Neural cell (in vitro differentiated cells): ENCODE measurements around the gene IL19. TPM values are rescaled to one million over a fixed set of nuclear protein-coding genes. Genes with fewer than 3 reads are reported as not detected.

Experiments
- H2AFZ ChIP-seq: fragments of 200-600, 300-800 bp; sonication (generic), shearing (Covaris generic); 2 replicates; pipeline ENCODE4 v1.6.0; 2014; ENCODE audit warnings: low read depth, mild to moderate bottlenecking, antibody characterized with exemption, low read length, moderate library complexity
- H3F3A ChIP-seq: fragments of 200-600 bp; shearing (Covaris generic); 2 replicates; pipeline ENCODE4 v1.6.1; 2016; ENCODE audit warnings: mild to moderate bottlenecking, moderate library complexity, mixed read lengths, antibody characterized with exemption, low read length; ENCODE audit not compliant: insufficient read depth, poor library complexity, severe bottlenecking
- H3K27ac ChIP-seq: fragments of 200-600, 300-800 bp; sonication (generic), shearing (Covaris generic); 2 replicates; pipeline ENCODE4 v1.5.1; 2014; ENCODE audit warnings: mild to moderate bottlenecking, low read length, moderate library complexity
- H3K27me3 ChIP-seq: fragments of 300-800, 200-600 bp; sonication (generic), shearing (Covaris generic); 2 replicates; pipeline ENCODE4 v1.6.0; 2014; ENCODE audit warnings: mild to moderate bottlenecking, low read depth, low read length, moderate library complexity; ENCODE audit not compliant: insufficient read depth
- H3K36me3 ChIP-seq: fragments of 300-800, 200-600 bp; sonication (generic), shearing (Covaris generic); 2 replicates; pipeline ENCODE4 v1.5.1; 2014; ENCODE audit warnings: mild to moderate bottlenecking, antibody characterized with exemption, low read length, moderate library complexity; ENCODE audit not compliant: insufficient read depth
- H3K4me2 ChIP-seq: fragments of 300-800, 200-600 bp; sonication (generic), shearing (Covaris generic); 2 replicates; pipeline ENCODE4 v1.6.0; 2014; ENCODE audit warnings: mild to moderate bottlenecking, low read length
- H3K4me3 ChIP-seq: fragments of 300-800, 200-600 bp; sonication (generic), shearing (Covaris generic); 2 replicates; pipeline ENCODE4 v1.5.1; 2014; ENCODE audit warnings: mild to moderate bottlenecking, low read length, moderate library complexity
- H3K79me2 ChIP-seq: fragments of 200-600 bp; shearing (Covaris generic); replicated peaks from 2 replicates; pipeline ENCODE4 v1.6.0; 2014; ENCODE audit warnings: mild to moderate bottlenecking, low read length, moderate library complexity; ENCODE audit not compliant: insufficient read depth
- H3K9ac ChIP-seq: fragments of 300-800, 200-600 bp; sonication (generic), shearing (Covaris generic); 2 replicates; pipeline ENCODE4 v1.6.1; 2016; ENCODE audit warnings: mild to moderate bottlenecking, low read length, mixed read lengths
- H3K9me2 ChIP-seq: fragments of 200-600 bp; shearing (Covaris generic); 2 replicates; pipeline ENCODE4 v1.6.1; 2016; ENCODE audit warnings: mild to moderate bottlenecking, low read length, mixed read lengths; ENCODE audit not compliant: insufficient read depth
- H3K9me3 ChIP-seq: fragments of 200-600, 300-800 bp; sonication (generic), shearing (Covaris generic); 2 replicates; pipeline ENCODE4 v1.6.1; 2016; ENCODE audit warnings: mild to moderate bottlenecking, mixed run types, low read length, moderate library complexity, mixed read lengths
- H4K20me1 ChIP-seq: fragments of 200-600 bp; shearing (Covaris generic); 2 replicates; pipeline ENCODE4 v1.6.1; 2016; ENCODE audit warnings: mild to moderate bottlenecking, mixed run types; ENCODE audit not compliant: insufficient read depth
- EP300 ChIP-seq: fragments of 450-650 bp; conservative IDR thresholded peaks from 2 replicates; pipeline ENCODE4 v1.6.1; 2014; ENCODE audit warnings: antibody characterized with exemption, mild to moderate bottlenecking, moderate library complexity; ENCODE audit not compliant: poor library complexity, severe bottlenecking
- EZH2 ChIP-seq: fragments of 200-600, 300-800 bp; shearing (Covaris generic), sonication (generic); IDR thresholded peaks from 2 replicates; pipeline ENCODE4 v1.6.1; 2014; ENCODE audit warnings: antibody characterized with exemption, low read length, borderline replicate concordance, mild to moderate bottlenecking; ENCODE audit not compliant: insufficient read depth, poor library complexity, severe bottlenecking
- MXI1 ChIP-seq: fragments of 450-650 bp; conservative IDR thresholded peaks from 2 replicates; pipeline ENCODE4 v1.6.1; 2014; ENCODE audit warnings: antibody characterized with exemption, mild to moderate bottlenecking; ENCODE audit not compliant: poor library complexity, severe bottlenecking
- POLR2AphosphoS5 ChIP-seq: IDR thresholded peaks from 2 replicates; pipeline ENCODE4 v1.6.1; 2012
- RAD21 ChIP-seq: fragments of 450-650 bp; conservative IDR thresholded peaks from 2 replicates; pipeline ENCODE4 v1.6.1; 2014; ENCODE audit warnings: antibody characterized with exemption, mild to moderate bottlenecking, moderate library complexity
- SMC3 ChIP-seq: fragments of 450-650 bp; conservative IDR thresholded peaks from 2 replicates; pipeline ENCODE4 v1.6.1; 2014; ENCODE audit warnings: antibody characterized with exemption, mild to moderate bottlenecking, moderate library complexity; ENCODE audit not compliant: poor library complexity
- TAF1 ChIP-seq: IDR thresholded peaks from 2 replicates; pipeline ENCODE4 v1.6.1; 2012; ENCODE audit warnings: low read depth
- polyA plus RNA-seq: library from polyadenylated mRNA; depleted of rRNA; stranded (reverse); fragments of >200 nt; gene quantifications from 2 replicates; pipeline ENCODE4 v1.2.3, GENCODE V29; 2014
- TF ChIP-seq, protein P1 (sequence below): fragments of 450-650 bp; IDR thresholded peaks from 2 replicates; pipeline ENCODE4 v1.5.1; 2014; ENCODE audit warnings: antibody characterized with exemption, mild to moderate bottlenecking, moderate library complexity; ENCODE audit not compliant: poor library complexity, severe bottlenecking
- TF ChIP-seq, protein P2 (sequence below): IDR thresholded peaks from 2 replicates; pipeline ENCODE4 v1.6.1; 2012; ENCODE audit warnings: borderline replicate concordance

IL19 gene
- polyA plus RNA-seq, 1 donor from 2014 or later = not detected

DNA sequence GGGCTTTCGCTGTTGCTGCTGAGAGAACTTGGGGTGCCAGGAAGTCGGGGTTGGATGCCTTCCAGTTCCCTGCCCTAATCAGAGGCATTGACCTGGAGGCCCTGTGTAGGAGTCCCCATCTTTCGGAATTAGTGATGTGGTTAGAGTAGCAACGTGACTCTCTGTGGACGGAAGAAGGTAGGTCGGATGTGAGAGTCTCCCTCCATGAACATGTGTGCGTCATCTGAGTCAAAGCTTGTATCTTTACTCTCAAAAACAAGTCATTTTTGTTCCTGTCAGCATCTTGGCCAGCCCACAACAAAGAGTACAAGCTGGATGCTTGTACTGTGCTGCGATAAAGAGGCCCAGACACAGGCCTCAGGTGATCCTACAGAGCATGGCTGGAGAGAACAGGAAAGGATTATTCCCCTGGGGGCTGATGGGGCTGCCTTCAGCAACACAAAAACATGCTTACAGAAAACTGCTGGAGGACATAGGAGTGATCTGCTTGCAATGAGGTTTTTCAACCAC, 32.7 kb downstream of the IL19 start:
- no peak overlapping the region for H3K4me2 ChIP-seq
- H3K9ac ChIP-seq = no peak overlapping the region
- H4K20me1 ChIP-seq = no peaks in the 10 kb centered on the region
- no peak overlapping the region for H3K27ac ChIP-seq
- no peaks in the 10 kb centered on the region for H3K9me2 ChIP-seq
- no peak overlapping the region for H2AFZ ChIP-seq
- no peaks in the 10 kb centered on the region for H3F3A ChIP-seq
- no peaks in the 10 kb centered on the region for H3K9me3 ChIP-seq
- TF ChIP-seq EP300 = no peak
- TF ChIP-seq SMC3 = no peak
- TF ChIP-seq, protein P1, sequence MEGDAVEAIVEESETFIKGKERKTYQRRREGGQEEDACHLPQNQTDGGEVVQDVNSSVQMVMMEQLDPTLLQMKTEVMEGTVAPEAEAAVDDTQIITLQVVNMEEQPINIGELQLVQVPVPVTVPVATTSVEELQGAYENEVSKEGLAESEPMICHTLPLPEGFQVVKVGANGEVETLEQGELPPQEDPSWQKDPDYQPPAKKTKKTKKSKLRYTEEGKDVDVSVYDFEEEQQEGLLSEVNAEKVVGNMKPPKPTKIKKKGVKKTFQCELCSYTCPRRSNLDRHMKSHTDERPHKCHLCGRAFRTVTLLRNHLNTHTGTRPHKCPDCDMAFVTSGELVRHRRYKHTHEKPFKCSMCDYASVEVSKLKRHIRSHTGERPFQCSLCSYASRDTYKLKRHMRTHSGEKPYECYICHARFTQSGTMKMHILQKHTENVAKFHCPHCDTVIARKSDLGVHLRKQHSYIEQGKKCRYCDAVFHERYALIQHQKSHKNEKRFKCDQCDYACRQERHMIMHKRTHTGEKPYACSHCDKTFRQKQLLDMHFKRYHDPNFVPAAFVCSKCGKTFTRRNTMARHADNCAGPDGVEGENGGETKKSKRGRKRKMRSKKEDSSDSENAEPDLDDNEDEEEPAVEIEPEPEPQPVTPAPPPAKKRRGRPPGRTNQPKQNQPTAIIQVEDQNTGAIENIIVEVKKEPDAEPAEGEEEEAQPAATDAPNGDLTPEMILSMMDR = no peak
- no peak for TF ChIP-seq RAD21
- TF ChIP-seq, protein P2, sequence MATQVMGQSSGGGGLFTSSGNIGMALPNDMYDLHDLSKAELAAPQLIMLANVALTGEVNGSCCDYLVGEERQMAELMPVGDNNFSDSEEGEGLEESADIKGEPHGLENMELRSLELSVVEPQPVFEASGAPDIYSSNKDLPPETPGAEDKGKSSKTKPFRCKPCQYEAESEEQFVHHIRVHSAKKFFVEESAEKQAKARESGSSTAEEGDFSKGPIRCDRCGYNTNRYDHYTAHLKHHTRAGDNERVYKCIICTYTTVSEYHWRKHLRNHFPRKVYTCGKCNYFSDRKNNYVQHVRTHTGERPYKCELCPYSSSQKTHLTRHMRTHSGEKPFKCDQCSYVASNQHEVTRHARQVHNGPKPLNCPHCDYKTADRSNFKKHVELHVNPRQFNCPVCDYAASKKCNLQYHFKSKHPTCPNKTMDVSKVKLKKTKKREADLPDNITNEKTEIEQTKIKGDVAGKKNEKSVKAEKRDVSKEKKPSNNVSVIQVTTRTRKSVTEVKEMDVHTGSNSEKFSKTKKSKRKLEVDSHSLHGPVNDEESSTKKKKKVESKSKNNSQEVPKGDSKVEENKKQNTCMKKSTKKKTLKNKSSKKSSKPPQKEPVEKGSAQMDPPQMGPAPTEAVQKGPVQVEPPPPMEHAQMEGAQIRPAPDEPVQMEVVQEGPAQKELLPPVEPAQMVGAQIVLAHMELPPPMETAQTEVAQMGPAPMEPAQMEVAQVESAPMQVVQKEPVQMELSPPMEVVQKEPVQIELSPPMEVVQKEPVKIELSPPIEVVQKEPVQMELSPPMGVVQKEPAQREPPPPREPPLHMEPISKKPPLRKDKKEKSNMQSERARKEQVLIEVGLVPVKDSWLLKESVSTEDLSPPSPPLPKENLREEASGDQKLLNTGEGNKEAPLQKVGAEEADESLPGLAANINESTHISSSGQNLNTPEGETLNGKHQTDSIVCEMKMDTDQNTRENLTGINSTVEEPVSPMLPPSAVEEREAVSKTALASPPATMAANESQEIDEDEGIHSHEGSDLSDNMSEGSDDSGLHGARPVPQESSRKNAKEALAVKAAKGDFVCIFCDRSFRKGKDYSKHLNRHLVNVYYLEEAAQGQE = no peak
- TF ChIP-seq TAF1 = no peak
- no peak for TF ChIP-seq EZH2
- TF ChIP-seq POLR2AphosphoS5 = no peak
- no peak for TF ChIP-seq MXI1
- no peak overlapping the region for H3K4me3 ChIP-seq
- H3K79me2 ChIP-seq = no peaks in the 10 kb centered on the region
- H3K36me3 ChIP-seq = no peaks in the 10 kb centered on the region
- no peaks in the 10 kb centered on the region for H3K27me3 ChIP-seq

DNA sequence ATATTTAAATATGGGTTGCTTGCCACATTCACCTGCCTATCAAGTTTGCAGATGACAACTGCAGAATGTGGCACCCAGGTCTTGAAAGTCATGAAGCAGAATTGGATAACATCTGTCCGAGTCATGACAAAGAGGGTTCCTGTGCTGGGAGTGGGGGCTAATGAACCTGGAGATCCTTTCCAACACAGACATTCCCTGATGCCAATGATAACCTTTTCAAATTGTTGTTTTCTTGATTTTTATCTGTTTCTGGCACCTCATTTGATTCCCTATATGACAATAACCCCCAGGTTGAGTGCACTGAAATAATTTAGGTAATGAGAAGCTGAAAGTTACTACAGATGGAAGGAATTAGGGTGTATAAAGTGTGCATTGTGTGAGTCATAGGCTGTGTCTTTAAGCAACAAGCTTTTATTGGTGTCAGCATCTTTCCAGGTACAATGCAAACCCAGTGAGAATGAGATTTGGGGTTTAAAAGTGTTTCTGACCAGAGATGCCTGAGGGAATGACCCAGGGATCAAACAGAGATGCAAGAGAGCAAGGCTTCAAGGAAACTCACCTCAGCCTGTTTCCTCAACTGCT, 33.7 kb downstream of the IL19 start:
- no peak overlapping the region for H2AFZ ChIP-seq
- no peaks in the 10 kb centered on the region for H3K36me3 ChIP-seq
- no peaks in the 10 kb centered on the region for H4K20me1 ChIP-seq
- H3K27ac ChIP-seq = no peak overlapping the region
- H3K27me3 ChIP-seq = no peaks in the 10 kb centered on the region
- TF ChIP-seq EZH2 = no peak
- TF ChIP-seq, protein P1 = no peak
- TF ChIP-seq, protein P2 = no peak
- TF ChIP-seq EP300 = no peak
- no peak for TF ChIP-seq TAF1
- no peak for TF ChIP-seq SMC3
- TF ChIP-seq MXI1 = no peak
- TF ChIP-seq POLR2AphosphoS5 = no peak
- TF ChIP-seq RAD21 = no peak
- H3K9ac ChIP-seq = no peak overlapping the region
- no peak overlapping the region for H3K4me2 ChIP-seq
- no peaks in the 10 kb centered on the region for H3K9me3 ChIP-seq
- no peak overlapping the region for H3K4me3 ChIP-seq
- no peaks in the 10 kb centered on the region for H3K79me2 ChIP-seq
- H3K9me2 ChIP-seq = no peaks in the 10 kb centered on the region
- H3F3A ChIP-seq = no peaks in the 10 kb centered on the region
